Measurements from ENCODE around the gene PP2D1. TPM values are rescaled to one million over a fixed set of nuclear protein-coding genes. Genes with fewer than 3 reads are reported as not detected.

Gene PP2D1
- total RNA-seq, 1 experiment from 2014 or later: not detected

Other genes with a start within 250 kb of the PP2D1 start
- gene EFHB, start 78.0 kb downstream of the PP2D1 start, total RNA-seq (2014; rRNA removed; shearing (Covaris generic)): 0.15 TPM in 1 of 2 replicates, not detected in the other
- 37.8 and 58.7 TPM in 2 replicates for gene RAB5A, start 65.2 kb downstream of the PP2D1 start, total RNA-seq (2014; rRNA removed; shearing (Covaris generic))
- gene KAT2B, start 28.2 kb upstream of the PP2D1 start, total RNA-seq (2014; rRNA removed; shearing (Covaris generic)): 7.3 and 14.7 TPM in 2 replicates
- 21.0 and 21.1 TPM in 2 replicates for gene SGO1, start 173.9 kb upstream of the PP2D1 start, total RNA-seq (2014; rRNA removed; shearing (Covaris generic))

Data from M059J (cell line).